DND-41 (cell line): ENCODE measurements around the gene TGM1.

Source experiments
- ATAC-seq: fragments of 200-7000 bp; cut with Tn5 transposase; 3 replicates; pipeline ENCODE4 v1.9.1; 2021; ENCODE audit warnings: low read depth; ENCODE audit not compliant: insufficient read depth
- DNase-seq: peaks from one replicate; pipeline ENCODE4 v3.0.0-alpha.2; 2020
- H2AFZ ChIP-seq: 2 replicates; pipeline ENCODE4 v1.6.0; 2012; ENCODE audit warnings: low read depth, low read length
- H3K27ac ChIP-seq: 2 replicates; pipeline ENCODE4 v1.5.1; 2012; ENCODE audit warnings: low read length, inconsistent platforms
- H3K27me3 ChIP-seq: fragments of 200-600 bp; sonication (generic); 2 replicates; pipeline ENCODE4 v1.6.0; 2012; ENCODE audit warnings: low read length, mild to moderate bottlenecking, inconsistent platforms; ENCODE audit not compliant: insufficient read depth, poor library complexity
- H3K36me3 ChIP-seq: 2 replicates; pipeline ENCODE4 v1.5.1; 2012; ENCODE audit warnings: low read length, inconsistent platforms; ENCODE audit not compliant: insufficient read depth
- H3K4me1 ChIP-seq: 2 replicates; pipeline ENCODE4 v1.5.1; 2012; ENCODE audit warnings: mild to moderate bottlenecking, low read length; ENCODE audit not compliant: insufficient read depth
- H3K4me2 ChIP-seq: 2 replicates; pipeline ENCODE4 v1.6.0; 2012; ENCODE audit warnings: mild to moderate bottlenecking, moderate library complexity, low read length, inconsistent platforms; ENCODE audit not compliant: insufficient read depth
- H3K4me3 ChIP-seq, 2 experiments: fragments of 200-600 bp in 1 of 2; shearing (Covaris generic) in 1 of 2; 2 replicates each; pipeline ENCODE4 v1.5.1; 2012 to 2016; ENCODE audit warnings: inconsistent platforms in 2 of 2, low read length in 2 of 2, mild to moderate bottlenecking in 2 of 2, low read depth in 1 of 2, moderate library complexity in 1 of 2
- H3K79me2 ChIP-seq: 2 replicates; pipeline ENCODE4 v1.6.0; 2012; ENCODE audit warnings: low read length, inconsistent platforms; ENCODE audit not compliant: insufficient read depth
- H3K9ac ChIP-seq: 2 replicates; pipeline ENCODE4 v1.6.0; 2012; ENCODE audit warnings: low read depth, mild to moderate bottlenecking, inconsistent platforms, low read length, moderate library complexity
- H3K9me3 ChIP-seq: 2 replicates; pipeline ENCODE4 v1.5.1; 2012; ENCODE audit warnings: low read length, moderate library complexity, mild to moderate bottlenecking, inconsistent platforms; ENCODE audit not compliant: insufficient read depth, severe bottlenecking
- H4K20me1 ChIP-seq: 2 replicates; pipeline ENCODE4 v1.6.0; 2012; ENCODE audit warnings: low read length; ENCODE audit not compliant: insufficient read depth
- CTCF ChIP-seq: IDR thresholded peaks from 2 replicates; pipeline ENCODE4 v1.5.1; 2012; ENCODE audit warnings: borderline replicate concordance, low read length, moderate library complexity, mild to moderate bottlenecking; ENCODE audit not compliant: poor library complexity, severe bottlenecking; ENCODE audit errors: extremely low read depth
- EZH2 ChIP-seq: IDR thresholded peaks from 3 replicates; pipeline ENCODE4 v1.6.1; 2012; ENCODE audit warnings: borderline replicate concordance, low read depth, mild to moderate bottlenecking, moderate library complexity, low read length, inconsistent platforms; ENCODE audit not compliant: severe bottlenecking

The TGM1 gene

GRCh38 chr14:24280797-24281460 lies 18.0 kb upstream of the TGM1 start:
- H3K9ac ChIP-seq, result no peak overlapping the region

GRCh38 chr14:24279301-24280186 lies 16.6 kb upstream of the TGM1 start:
- Histone ChIP-seq H3K79me2 (no peaks in the 10 kb centered on the region), H3K27me3 (no peaks in the 10 kb centered on the region), H3K4me3 (no peak overlapping the region), H3K4me1 (no peaks in the 10 kb centered on the region), H3K4me2 (no peak overlapping the region), H2AFZ (no peak overlapping the region), H3K9ac (no peak overlapping the region), H3K9me3 (no peaks in the 10 kb centered on the region), H3K27ac (no peak overlapping the region), H4K20me1 (no peaks in the 10 kb centered on the region), H3K36me3 (no peaks in the 10 kb centered on the region)
- peak; percentile 64 for ATAC-seq
- peak; percentile 55 for TF ChIP-seq CTCF
- no peak for TF ChIP-seq EZH2
- peak; percentile 17 for DNase-seq

More at GRCh38 chr14:24280797-24281460, 18.0 kb upstream of the TGM1 start:
- no peak for ATAC-seq
- Histone ChIP-seq H3K4me3 (no peak overlapping the region), H3K36me3 (no peaks in the 10 kb centered on the region), H2AFZ (no peak overlapping the region), H3K4me2 (no peak overlapping the region), H3K79me2 (no peaks in the 10 kb centered on the region), H3K27me3 (no peaks in the 10 kb centered on the region), H3K4me1 (no peaks in the 10 kb centered on the region), H4K20me1 (no peaks in the 10 kb centered on the region), H3K9me3 (no peaks in the 10 kb centered on the region), H3K27ac (no peak overlapping the region)
- DNase-seq, result no peak
- no peak for TF ChIP-seq CTCF
- TF ChIP-seq EZH2, result no peak

- no peaks in the 10 kb centered on the region for H3K27me3 ChIP-seq
- H4K20me1 ChIP-seq, result no peaks in the 10 kb centered on the region
- no peaks in the 10 kb centered on the region for H3K4me1 ChIP-seq
- no peaks in the 10 kb centered on the region for H3K36me3 ChIP-seq
- H3K4me3 ChIP-seq, result no peak overlapping the region
- H3K9me3 ChIP-seq, result no peaks in the 10 kb centered on the region
- no peaks in the 10 kb centered on the region for H3K79me2 ChIP-seq
- ATAC-seq, result no peak
- H3K4me2 ChIP-seq, result no peak overlapping the region
- TF ChIP-seq CTCF (no peak), EZH2 (no peak)
- no peak overlapping the region for H3K9ac ChIP-seq
- H3K27ac ChIP-seq, result no peak overlapping the region
- no peak overlapping the region for H2AFZ ChIP-seq
- no peak for DNase-seq
Measured at GRCh38 chr14:24278424-24278823, 15.4 kb upstream of the TGM1 start.
